GM06990 (cell line): ENCODE data around the gene OR7G3.

Experiments
- DNase-seq: peaks from one replicate; pipeline ENCODE4 v3.0.0-alpha.2; 2011; ENCODE audit not compliant: insufficient read length; ENCODE audit errors: extremely low read depth
- H3K27me3 ChIP-seq: replicated peaks from 2 replicates; pipeline ENCODE4 v1.6.0; 2011; ENCODE audit warnings: low read length; ENCODE audit not compliant: control insufficient read depth, insufficient read depth
- H3K36me3 ChIP-seq: 2 replicates; pipeline ENCODE4 v1.5.1; 2011; ENCODE audit warnings: low read length; ENCODE audit not compliant: control insufficient read depth, insufficient read depth
- H3K4me3 ChIP-seq: replicated peaks from 2 replicates; pipeline ENCODE4 v1.5.1; 2011; ENCODE audit warnings: low read depth, mild to moderate bottlenecking, control low read depth, low read length
- CTCF ChIP-seq: IDR thresholded peaks from 2 replicates; pipeline ENCODE4 v1.5.1; 2011; ENCODE audit warnings: low read length, control low read depth, mild to moderate bottlenecking, inconsistent platforms; ENCODE audit not compliant: insufficient read depth, poor library complexity, severe bottlenecking

Gene OR7G3

GRCh38 chr19:9109959-9110358, 16.8 kb downstream of the OR7G3 start:
- Histone ChIP-seq H3K4me3 (no peak overlapping the region), H3K27me3 (no peaks in the 10 kb centered on the region), H3K36me3 (no peaks in the 10 kb centered on the region)
- TF ChIP-seq CTCF, result no peak
- DNase-seq, result no peak

GRCh38 chr19:9107375-9107774, 19.4 kb downstream of the OR7G3 start, which contains the start of gene OR7G2:
OR7G2 (minus strand) TSS chr19:9107475; CDS start chr19:9103243, 4,232 bp downstream.
- no peaks in the 10 kb centered on the region for H3K36me3 ChIP-seq
- no peak for TF ChIP-seq CTCF
- no peaks in the 10 kb centered on the region for H3K27me3 ChIP-seq
- no peak within 1 kb of the TSS for H3K4me3 ChIP-seq
- DNase-seq, result no peak

GRCh38 chr19:9086761-9087160, 40.0 kb downstream of the OR7G3 start, which contains the start of gene OR1M1:
OR1M1 (plus strand) TSS chr19:9087061; CDS start chr19:9093245, 6,184 bp downstream.
- no peak for TF ChIP-seq CTCF
- DNase-seq, result no peak
- Histone ChIP-seq H3K4me3 (no peak within 1 kb of the TSS), H3K36me3 (no peaks in the 10 kb centered on the region), H3K27me3 (no peaks in the 10 kb centered on the region)

- no peak for DNase-seq
- no peaks in the 10 kb centered on the region for H3K27me3 ChIP-seq
- no peak for TF ChIP-seq CTCF
These were observed 48.1 kb downstream of the OR7G3 start for GRCh38 chr19:9078651-9079050.

GRCh38 chr19:9076901-9077300, 49.8 kb downstream of the OR7G3 start:
- Histone ChIP-seq H3K4me3 (no peak overlapping the region), H3K36me3 (no peaks in the 10 kb centered on the region), H3K27me3 (no peaks in the 10 kb centered on the region)
- no peak for DNase-seq
- TF ChIP-seq CTCF, result no peak

More at GRCh38 chr19:9078651-9079050, 48.1 kb downstream of the OR7G3 start:
- H3K4me3 ChIP-seq, result no peak overlapping the region
- no peaks in the 10 kb centered on the region for H3K36me3 ChIP-seq
